ENCODE data around the gene KRT6B. TPM values are rescaled to one million over a fixed set of nuclear protein-coding genes. Genes with fewer than 3 reads are reported as not detected.

The KRT6B gene
- total RNA-seq, 1 experiment from 2014 or later = not detected

- Histone ChIP-seq H3K4me1 (ENCODE audit: control insufficient read depth in 1 of 2, insufficient read depth in 2 of 2, low read length in 2 of 2) (no peaks in the 10 kb centered on the region), H3K9ac (ENCODE audit: low read length) (no peak overlapping the region), H3K4me2 (ENCODE audit: low read length) (no peak overlapping the region), H3K79me2 (ENCODE audit: insufficient read depth, low read length) (no peaks in the 10 kb centered on the region), H3K9me2 (ENCODE audit: insufficient read depth) (no peaks in the 10 kb centered on the region), H3K36me3 (ENCODE audit: control insufficient read depth in 1 of 2, insufficient read depth in 2 of 2, low read length in 2 of 2) (no peaks in the 10 kb centered on the region), H3K4me3 (replicated peaks in 1 of 2; ENCODE audit: low read depth in 1 of 2, low read length in 2 of 2) (no peak overlapping the region), H4K20me1 (ENCODE audit: insufficient read depth) (no peaks in the 10 kb centered on the region), H3K9me3 (ENCODE audit: control insufficient read depth in 1 of 2, insufficient read depth in 1 of 2, low read depth in 1 of 2, low read length in 2 of 2) (no peaks in the 10 kb centered on the region), H3K27me3 (ENCODE audit: insufficient read depth, low read length) (no peaks in the 10 kb centered on the region), H3K27ac (ENCODE audit: low read depth, low read length) (no peak overlapping the region), H2AFZ (ENCODE audit: low read depth, low read length, poor library complexity, severe bottlenecking) (no peak overlapping the region)
- no TSS peak for BruUV-seq (replicated peaks)
- intact Hi-C loops (cut with micrococcal nuclease) = no loop called here
- ChIA-PET CTCF (interaction anchor here (0.9 to 1.5 kb wide), 3 partner anchors 13 to 463 kb away, joined by 3 to 7 read pairs (median 5); no protein-coding TSS in a partner anchor), POLR2A (no interaction called here), RAD21 (ENCODE audit: low non-redundant PET in 1 of 2, low total read pairs in 2 of 2, uncharacterized antibody in 2 of 2, unreplicated experiment in 2 of 2) (interaction anchor here in 1 of 2 experiments (0.5 kb wide), 1 partner anchor 10 kb away, joined by 3 read pairs; no protein-coding TSS in a partner anchor)
- ATAC-seq (0 out of 2 replicates have a peak, but pooled peaks have one; percentile 42), DNase-seq (ENCODE audit: low read depth, low spot score) (no peak)
- no peak for TF ChIP-seq MAX (IDR thresholded peaks at IDR 0.05)
- TF ChIP-seq CTCF (IDR thresholded peaks at IDR 0.05 in 2 of 3, conservative IDR thresholded peaks at IDR 0.05 in 1 of 3; ENCODE audit: borderline replicate concordance in 1 of 3, insufficient read depth in 1 of 3, low read depth in 2 of 3, low read length in 2 of 3) = peak; percentile 20 to 61 (median 37); a peak in 5 of 6 replicates
- TF ChIP-seq RAD21 (IDR thresholded peaks at IDR 0.05; ENCODE audit: low read depth) = peak; percentile 41
Observed at GRCh38 chr12:52407918-52408317, 44.0 kb downstream of the KRT6B start.

GRCh38 chr12:52405922-52406385 is 46.0 kb downstream of the KRT6B start, which contains the start of gene KRT82:
KRT82 (minus strand) TSS chr12:52406335; CDS start chr12:52406277, 58 bp downstream.
- CTCF ChIA-PET = interaction anchor here (1.1 kb wide), 1 partner anchor 10 kb away, joined by 5 read pairs; no protein-coding TSS in a partner anchor
- no peak within 1 kb of the TSS for H3K27ac ChIP-seq (ENCODE audit: low read depth, low read length)
- RAD21 ChIA-PET (ENCODE audit: low non-redundant PET in 1 of 2, low total read pairs in 2 of 2, uncharacterized antibody in 2 of 2, unreplicated experiment in 2 of 2) = no interaction called here
- TF ChIP-seq TCF7L2 (IDR thresholded peaks at IDR 0.05; ENCODE audit: borderline replicate concordance, extremely low read depth, insufficient read depth, insufficient read length) = no peak
- no peak for TF ChIP-seq CEBPB (IDR thresholded peaks at IDR 0.05; ENCODE audit: low read depth)
- TF ChIP-seq RAD21 (IDR thresholded peaks at IDR 0.05; ENCODE audit: low read depth) = no peak
- no peak for TF ChIP-seq EZH2phosphoT487 (IDR thresholded peaks at IDR 0.05; ENCODE audit: borderline replicate concordance)
- no peak for TF ChIP-seq YY1 (IDR thresholded peaks at IDR 0.05; ENCODE audit: extremely low read depth, insufficient replicate concordance, low read depth, low read length)
- TF ChIP-seq CBX3 (IDR thresholded peaks at IDR 0.05; ENCODE audit: low read depth) = no peak
- no peak for TF ChIP-seq SRF (IDR thresholded peaks at IDR 0.05; ENCODE audit: low read depth)
- no peak for TF ChIP-seq REST (IDR thresholded peaks at IDR 0.05; ENCODE audit: low read depth)
- no peak for TF ChIP-seq ZBTB33 (IDR thresholded peaks at IDR 0.05; ENCODE audit: extremely low read depth, insufficient replicate concordance, low read length)

More at GRCh38 chr12:52405922-52406385, 46.0 kb downstream of the KRT6B start, which contains the start of gene KRT82:
- no peak for DNase-seq (ENCODE audit: low read depth, low spot score)
- intact Hi-C loops (cut with micrococcal nuclease) = no loop called here
- Histone ChIP-seq H2AFZ (ENCODE audit: low read depth, low read length, poor library complexity, severe bottlenecking) (no peak within 1 kb of the TSS), H3K79me2 (ENCODE audit: insufficient read depth, low read length) (no peaks in the 10 kb centered on the region), H3K4me3 (replicated peaks in 1 of 2; ENCODE audit: low read depth in 1 of 2, low read length in 2 of 2) (no peak within 1 kb of the TSS), H3K4me1 (ENCODE audit: control insufficient read depth in 1 of 2, insufficient read depth in 2 of 2, low read length in 2 of 2) (no peaks in the 10 kb centered on the region), H3K9me2 (ENCODE audit: insufficient read depth) (no peaks in the 10 kb centered on the region), H3K9ac (ENCODE audit: low read length) (no peak within 1 kb of the TSS), H3K27me3 (ENCODE audit: insufficient read depth, low read length) (no peaks in the 10 kb centered on the region), H4K20me1 (ENCODE audit: insufficient read depth) (no peaks in the 10 kb centered on the region), H3K4me2 (ENCODE audit: low read length) (no peak within 1 kb of the TSS), H3K9me3 (ENCODE audit: control insufficient read depth in 1 of 2, insufficient read depth in 1 of 2, low read depth in 1 of 2, low read length in 2 of 2) (no peaks in the 10 kb centered on the region), H3K36me3 (ENCODE audit: control insufficient read depth in 1 of 2, insufficient read depth in 2 of 2, low read length in 2 of 2) (no peaks in the 10 kb centered on the region)
- POLR2A ChIA-PET = no interaction called here
- ATAC-seq = no peak
- BruUV-seq (replicated peaks) = no TSS peak
